ENCODE data around the gene LYPD8.
"Not testable (repeated sequence)": the region's sequence is repeated elsewhere in the genome, so short reads cannot be mapped to it uniquely, and the experiment has no call there.

Gene LYPD8

GRCh38 chr1:248755517-248755916 is at the start of gene LYPD8:
TSS of gene LYPD8 (minus strand) at chr1:248755759. CDS start at chr1:248751081, 4,678 bp downstream.
- no peak for DNase-seq

- no peak for DNase-seq
Observed at GRCh38 chr1:248804771-248805681, 49.5 kb upstream of the LYPD8 start.

- not testable (repeated sequence) for DNase-seq
Observed at GRCh38 chr1:248803501-248803900, 47.9 kb upstream of the LYPD8 start.

- DNase-seq: no peak
Observed at GRCh38 chr1:248802454-248802853, 46.9 kb upstream of the LYPD8 start.

GRCh38 chr1:248800459-248800858 is 44.9 kb upstream of the LYPD8 start:
- no peak for DNase-seq

GRCh38 chr1:248798791-248799190 is 43.2 kb upstream of the LYPD8 start:
- no peak for DNase-seq

- not testable (repeated sequence) for DNase-seq
Observed at GRCh38 chr1:248794663-248795062, 39.1 kb upstream of the LYPD8 start.

GRCh38 chr1:248793592-248793991 is 38.0 kb upstream of the LYPD8 start:
- DNase-seq: no peak

- DNase-seq: no peak
Observed at GRCh38 chr1:248792342-248792741, 36.8 kb upstream of the LYPD8 start.

GRCh38 chr1:248791010-248791409 is 35.5 kb upstream of the LYPD8 start:
- no peak for DNase-seq

- no peak for DNase-seq
Observed at GRCh38 chr1:248790456-248790855, 34.9 kb upstream of the LYPD8 start.

GRCh38 chr1:248789337-248789736 is 33.8 kb upstream of the LYPD8 start:
- not testable (repeated sequence) for DNase-seq

GRCh38 chr1:248788327-248788726 is 32.8 kb upstream of the LYPD8 start:
- no peak for DNase-seq

GRCh38 chr1:248787430-248787829 is 31.9 kb upstream of the LYPD8 start:
- no peak for DNase-seq

GRCh38 chr1:248786156-248786555 is 30.6 kb upstream of the LYPD8 start:
- no peak for DNase-seq

- no peak for DNase-seq
Observed at GRCh38 chr1:248783367-248783766, 27.8 kb upstream of the LYPD8 start.

- no peak for DNase-seq
Observed at GRCh38 chr1:248782416-248783141, 27.0 kb upstream of the LYPD8 start.

GRCh38 chr1:248779350-248779749 is 23.8 kb upstream of the LYPD8 start:
- DNase-seq: no peak

GRCh38 chr1:248778906-248779305 is 23.3 kb upstream of the LYPD8 start:
- DNase-seq: no peak

GRCh38 chr1:248776991-248777390 is 21.4 kb upstream of the LYPD8 start:
- no peak for DNase-seq

GRCh38 chr1:248775441-248775840 is 19.9 kb upstream of the LYPD8 start:
- no peak for DNase-seq

- no peak for DNase-seq
Observed at GRCh38 chr1:248759644-248760043, 4.1 kb upstream of the LYPD8 start.

- DNase-seq: no peak
Observed at GRCh38 chr1:248758352-248758751, 2.8 kb upstream of the LYPD8 start.

GRCh38 chr1:248757784-248758195 is 2.2 kb upstream of the LYPD8 start:
- no peak for DNase-seq

Data from NCI-H510A treated with DMSO at 0.1 percent for 48 hours (cell line).